GM21723 (cell line): ENCODE results near the gene DBF4B.

Experiments used
- ATAC-seq: cut with Tn5 transposase; IDR thresholded peaks from one replicate; pipeline ENCODE4 v1.9.1; 2021; ENCODE audit warnings: mild to moderate bottlenecking, moderate library complexity; ENCODE audit not compliant: unreplicated experiment

DBF4B gene

GRCh38 chr17:44759086-44759915 lies 50.8 kb downstream of the DBF4B start:
- no peak for ATAC-seq

- no peak for ATAC-seq
Observed at GRCh38 chr17:44759916-44760243, 51.4 kb downstream of the DBF4B start.

- no peak for ATAC-seq
Observed at GRCh38 chr17:44760474-44761308, 52.2 kb downstream of the DBF4B start.

GRCh38 chr17:44761932-44762810 lies 53.7 kb downstream of the DBF4B start:
- ATAC-seq: no peak

GRCh38 chr17:44763170-44763569 lies 54.7 kb downstream of the DBF4B start:
- ATAC-seq: no peak

GRCh38 chr17:44765965-44766364 lies 57.5 kb downstream of the DBF4B start:
- ATAC-seq: no peak

GRCh38 chr17:44766409-44767038 lies 58.1 kb downstream of the DBF4B start:
- no peak for ATAC-seq

- no peak for ATAC-seq
Observed at GRCh38 chr17:44767493-44767892, 59.0 kb downstream of the DBF4B start.

GRCh38 chr17:44768505-44769142 lies 60.2 kb downstream of the DBF4B start:
- ATAC-seq: no peak

- ATAC-seq: no peak
Observed at GRCh38 chr17:44769230-44769629, 60.8 kb downstream of the DBF4B start.

GRCh38 chr17:44769647-44770084 lies 61.2 kb downstream of the DBF4B start:
- ATAC-seq: no peak

- no peak for ATAC-seq
Observed at GRCh38 chr17:44770166-44770925, 61.9 kb downstream of the DBF4B start.

GRCh38 chr17:44772308-44773045 lies 64.0 kb downstream of the DBF4B start:
- ATAC-seq: no peak

- no peak for ATAC-seq
Observed at GRCh38 chr17:44773140-44773539, 64.7 kb downstream of the DBF4B start.

GRCh38 chr17:44774271-44775135 lies 66.0 kb downstream of the DBF4B start:
- ATAC-seq: peak; percentile 49

GRCh38 chr17:44775136-44775837 lies 66.8 kb downstream of the DBF4B start:
- peak; percentile 78 for ATAC-seq
